GM21423 (cell line): ENCODE data around the gene UBE2Z.
"Not testable (repeated sequence)": the region's sequence is repeated elsewhere in the genome, so short reads cannot be mapped to it uniquely, and the experiment has no call there.

Experiments used
- ATAC-seq: cut with Tn5 transposase; IDR thresholded peaks from one replicate; pipeline ENCODE4 v1.9.1; 2021; ENCODE audit warnings: mild to moderate bottlenecking, moderate library complexity; ENCODE audit not compliant: unreplicated experiment

Gene UBE2Z

GRCh38 chr17:48903401-48903800, 4.8 kb upstream of the UBE2Z start:
- no peak for ATAC-seq

- no peak for ATAC-seq
These were observed 3.8 kb upstream of the UBE2Z start for GRCh38 chr17:48904428-48904827.

- no peak for ATAC-seq
These were observed 2.2 kb upstream of the UBE2Z start for GRCh38 chr17:48905987-48906515.

- no peak for ATAC-seq
These were observed 527 bp upstream of the UBE2Z start for GRCh38 chr17:48907713-48908046.

GRCh38 chr17:48908853-48909394, 717 bp downstream of the UBE2Z start:
- ATAC-seq, result peak; percentile 40

GRCh38 chr17:48909783-48910182, 1.6 kb downstream of the UBE2Z start:
- no peak for ATAC-seq

GRCh38 chr17:48910370-48910769, 2.2 kb downstream of the UBE2Z start:
- ATAC-seq, result no peak

- no peak for ATAC-seq
These were observed 4.3 kb downstream of the UBE2Z start for GRCh38 chr17:48912476-48912875.

- peak; percentile 65 for ATAC-seq
These were observed 7.5 kb downstream of the UBE2Z start for GRCh38 chr17:48915459-48916282.

GRCh38 chr17:48925251-48925990, 17.2 kb downstream of the UBE2Z start:
- no peak for ATAC-seq

GRCh38 chr17:48925991-48926342, 17.8 kb downstream of the UBE2Z start:
- ATAC-seq, result no peak

- ATAC-seq, result no peak
These were observed 20.0 kb downstream of the UBE2Z start for GRCh38 chr17:48927978-48928745.

GRCh38 chr17:48928876-48929811, 20.9 kb downstream of the UBE2Z start:
- no peak for ATAC-seq

GRCh38 chr17:48929812-48930165, 21.6 kb downstream of the UBE2Z start:
- no peak for ATAC-seq

GRCh38 chr17:48930435-48930873, 22.2 kb downstream of the UBE2Z start:
- ATAC-seq, result no peak

GRCh38 chr17:48933035-48933434, 24.8 kb downstream of the UBE2Z start:
- no peak for ATAC-seq

- peak; percentile 88 for ATAC-seq
These were observed 36.5 kb downstream of the UBE2Z start, which contains the start of gene SNF8 for GRCh38 chr17:48944515-48945260. Gene SNF8, minus strand, starts transcription at chr17:48944842. Its CDS starts 108 bp downstream, at chr17:48944734.

GRCh38 chr17:48945261-48945651, 37.0 kb downstream of the UBE2Z start:
- ATAC-seq, result not testable (repeated sequence)

GRCh38 chr17:48951572-48951971, 43.4 kb downstream of the UBE2Z start:
- ATAC-seq, result no peak
